Upper lobe of left lung (tissue), 4 donors: ENCODE results near the gene TTYH3.

ENCODE experiments used
- EP300 ChIP-seq, 4 donors: sonication (generic); formaldehyde crosslinking; IDR thresholded peaks; one replicate each; pipeline ENCODE4 v1.5.1; 2017; ENCODE audit warnings: antibody characterized with exemption in 4 of 4, control low read depth in 2 of 4
- POLR2A ChIP-seq, 4 donors: fragments of 450-650 bp; IDR thresholded peaks; one replicate each; pipeline ENCODE4 v1.5.1; 2016 to 2017; ENCODE audit warnings: antibody characterized with exemption in 4 of 4, mild to moderate bottlenecking in 2 of 4
- POLR2AphosphoS5 ChIP-seq, 2 donors: sonication (generic); formaldehyde crosslinking; IDR thresholded peaks; one replicate each; pipeline ENCODE4 v1.5.1; 2017; ENCODE audit warnings: antibody characterized with exemption in 2 of 2
- TF ChIP-seq, protein P1 (sequence below), 6 experiments: fragments of 450-650 bp in 4 of 6; fragments of 200-600 bp in 2 of 6; sonication (generic) in 2 of 6; IDR thresholded peaks; one replicate each; pipeline ENCODE4 v1.5.1; 2016 to 2019; ENCODE audit warnings: antibody characterized with exemption in 6 of 6

GRCh38 chr7:2660359-2661095 lies 28.7 kb downstream of the TTYH3 start:
- TF ChIP-seq POLR2A (IDR thresholded peaks at IDR 0.05): no peak
- TF ChIP-seq, protein P1, sequence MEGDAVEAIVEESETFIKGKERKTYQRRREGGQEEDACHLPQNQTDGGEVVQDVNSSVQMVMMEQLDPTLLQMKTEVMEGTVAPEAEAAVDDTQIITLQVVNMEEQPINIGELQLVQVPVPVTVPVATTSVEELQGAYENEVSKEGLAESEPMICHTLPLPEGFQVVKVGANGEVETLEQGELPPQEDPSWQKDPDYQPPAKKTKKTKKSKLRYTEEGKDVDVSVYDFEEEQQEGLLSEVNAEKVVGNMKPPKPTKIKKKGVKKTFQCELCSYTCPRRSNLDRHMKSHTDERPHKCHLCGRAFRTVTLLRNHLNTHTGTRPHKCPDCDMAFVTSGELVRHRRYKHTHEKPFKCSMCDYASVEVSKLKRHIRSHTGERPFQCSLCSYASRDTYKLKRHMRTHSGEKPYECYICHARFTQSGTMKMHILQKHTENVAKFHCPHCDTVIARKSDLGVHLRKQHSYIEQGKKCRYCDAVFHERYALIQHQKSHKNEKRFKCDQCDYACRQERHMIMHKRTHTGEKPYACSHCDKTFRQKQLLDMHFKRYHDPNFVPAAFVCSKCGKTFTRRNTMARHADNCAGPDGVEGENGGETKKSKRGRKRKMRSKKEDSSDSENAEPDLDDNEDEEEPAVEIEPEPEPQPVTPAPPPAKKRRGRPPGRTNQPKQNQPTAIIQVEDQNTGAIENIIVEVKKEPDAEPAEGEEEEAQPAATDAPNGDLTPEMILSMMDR (IDR thresholded peaks at IDR 0.05): peak in 1 of 6 experiments; percentile 20
- TF ChIP-seq POLR2AphosphoS5 (IDR thresholded peaks at IDR 0.05): no peak
- TF ChIP-seq EP300 (IDR thresholded peaks at IDR 0.05): no peak
